ENCODE data around the gene SLC25A25.
"Not testable (repeated sequence)": the region's sequence is repeated elsewhere in the genome, so short reads cannot be mapped to it uniquely, and the experiment has no call there.

SLC25A25 gene

GRCh38 chr9:128067645-128068385, at the start of gene SLC25A25:
TSS of gene SLC25A25 (plus strand) at chr9:128068232. CDS start at chr9:128068320, 88 bp downstream.
- peak; percentile 100 for DNase-seq (ENCODE audit: low spot score)

GRCh38 chr9:128020692-128021091, 47.3 kb upstream of the SLC25A25 start:
- DNase-seq (ENCODE audit: low spot score), result no peak

DNA sequence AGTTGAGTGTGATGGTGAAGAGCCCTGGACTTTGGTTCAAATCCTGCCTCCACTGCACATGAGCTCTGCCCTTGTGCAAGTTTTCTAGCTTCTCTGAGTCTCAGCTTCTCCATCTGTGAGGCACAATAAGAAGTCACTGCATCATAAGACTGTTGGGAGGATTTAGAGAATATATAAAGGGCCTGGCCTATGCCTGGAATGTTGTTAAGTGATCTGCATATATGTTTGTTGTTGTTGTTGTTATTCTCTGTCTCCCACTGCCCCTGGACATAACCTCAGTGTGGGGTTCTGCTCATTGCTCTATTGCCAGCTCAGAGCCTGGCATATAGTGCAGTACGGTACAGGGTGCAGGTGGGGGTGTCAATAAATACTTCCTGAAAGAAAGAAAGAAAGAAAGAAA, 46.9 kb upstream of the SLC25A25 start:
- DNase-seq (ENCODE audit: low spot score), result no peak

GRCh38 chr9:128022886-128023285, 45.1 kb upstream of the SLC25A25 start:
- no peak for DNase-seq (ENCODE audit: low spot score)

DNA sequence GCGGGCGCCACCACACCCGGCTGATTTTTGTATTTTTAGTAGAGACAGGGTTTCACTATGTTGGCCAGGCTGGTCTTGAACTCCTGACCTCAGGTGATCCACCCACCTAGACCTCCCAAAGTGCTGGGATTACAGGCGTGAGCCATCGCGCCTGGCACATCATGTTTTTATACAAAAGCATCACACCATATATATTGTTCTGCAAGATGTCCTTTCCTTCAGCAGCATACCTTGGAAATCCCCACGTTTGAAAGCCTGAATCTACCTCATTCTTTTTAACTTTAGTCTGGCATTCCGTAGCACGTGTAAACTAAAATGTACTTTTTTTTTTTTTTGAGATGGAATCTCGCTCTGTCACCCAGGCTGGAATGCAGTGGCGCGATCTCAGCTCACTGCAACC, 44.4 kb upstream of the SLC25A25 start:
- not testable (repeated sequence) for DNase-seq (ENCODE audit: low spot score)

DNA sequence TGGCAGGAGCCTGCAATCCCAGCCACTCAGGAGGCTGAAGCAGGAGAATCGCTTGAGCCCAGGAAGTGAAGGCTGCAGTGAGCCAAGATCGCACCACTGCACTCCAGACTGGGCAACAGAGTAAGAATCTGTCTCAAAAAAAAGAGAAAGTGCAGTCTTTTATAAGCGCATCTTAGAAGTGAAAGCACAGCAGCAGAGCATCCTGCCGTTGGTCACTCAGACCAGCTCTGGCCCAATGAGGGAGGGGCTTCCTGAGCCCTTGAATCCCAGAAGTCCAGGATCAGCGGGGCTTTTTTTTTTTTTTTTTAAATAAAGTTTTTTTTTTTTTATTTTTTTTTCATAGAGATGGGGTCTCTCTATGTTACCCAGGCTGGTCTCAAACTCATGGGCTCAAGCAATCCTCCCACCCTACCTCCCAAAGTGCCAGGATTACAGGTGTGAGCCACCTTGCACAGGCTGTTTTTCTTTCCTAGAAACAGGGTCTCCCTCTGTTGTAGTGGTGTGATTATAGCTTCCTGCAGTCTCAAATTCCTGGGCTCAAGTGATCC, 43.2 kb upstream of the SLC25A25 start:
- no peak for DNase-seq (ENCODE audit: low spot score)

DNA sequence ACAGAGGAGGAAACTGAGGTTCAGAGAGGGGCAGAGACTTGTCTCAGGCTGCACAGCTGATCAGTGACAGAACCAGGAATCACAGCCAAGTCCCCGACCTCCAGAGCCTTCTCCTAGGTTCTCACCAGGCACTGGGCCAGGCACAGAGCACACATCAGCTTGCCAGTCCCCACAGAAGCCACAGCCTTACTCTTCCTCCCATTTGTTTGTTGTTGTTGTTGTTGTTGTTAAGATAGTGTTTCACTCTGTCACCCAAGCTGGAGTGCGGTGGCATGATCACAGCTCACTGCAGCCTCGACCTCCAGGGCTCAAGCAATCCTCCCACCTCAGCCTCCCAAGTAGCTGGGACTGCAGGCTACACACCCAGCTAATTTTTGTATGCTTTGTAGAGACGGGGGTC, 42.3 kb upstream of the SLC25A25 start:
- DNase-seq (ENCODE audit: low spot score), result peak; percentile 40

DNA sequence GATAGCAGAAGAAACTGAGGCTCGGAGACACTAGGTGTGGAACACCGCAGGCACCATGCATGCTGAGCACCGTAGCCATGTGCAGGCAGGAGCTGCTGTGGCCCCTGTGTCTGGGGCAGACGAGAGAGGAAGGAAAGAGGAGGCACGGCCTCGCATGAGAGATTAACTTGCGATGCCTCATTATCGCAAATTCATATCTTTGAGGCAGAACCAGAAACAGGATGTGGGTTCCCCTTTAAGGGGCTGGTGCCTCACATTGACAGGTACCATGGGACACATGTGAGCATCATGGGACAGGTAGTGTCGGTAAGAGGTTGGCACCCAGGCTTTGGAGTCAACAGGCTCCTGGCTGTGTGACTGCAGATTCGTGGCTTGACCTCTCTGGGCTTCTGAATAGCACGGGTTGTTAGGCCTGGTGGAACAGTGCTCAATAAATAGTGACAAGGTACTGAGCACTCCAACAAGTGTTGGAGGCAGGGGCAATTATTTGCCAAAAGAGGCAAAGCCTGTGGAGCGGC, 41.7 kb upstream of the SLC25A25 start:
- DNase-seq (ENCODE audit: low spot score), result peak; percentile 95

GRCh38 chr9:128026773-128027541, 41.1 kb upstream of the SLC25A25 start:
- peak; percentile 65 for DNase-seq (ENCODE audit: low spot score)

- no peak for DNase-seq (ENCODE audit: low spot score)
Measured at GRCh38 chr9:128027705-128028104, 40.3 kb upstream of the SLC25A25 start.

- peak; percentile 26 for DNase-seq (ENCODE audit: low spot score)
Measured at GRCh38 chr9:128033609-128034008, 34.4 kb upstream of the SLC25A25 start.

DNA sequence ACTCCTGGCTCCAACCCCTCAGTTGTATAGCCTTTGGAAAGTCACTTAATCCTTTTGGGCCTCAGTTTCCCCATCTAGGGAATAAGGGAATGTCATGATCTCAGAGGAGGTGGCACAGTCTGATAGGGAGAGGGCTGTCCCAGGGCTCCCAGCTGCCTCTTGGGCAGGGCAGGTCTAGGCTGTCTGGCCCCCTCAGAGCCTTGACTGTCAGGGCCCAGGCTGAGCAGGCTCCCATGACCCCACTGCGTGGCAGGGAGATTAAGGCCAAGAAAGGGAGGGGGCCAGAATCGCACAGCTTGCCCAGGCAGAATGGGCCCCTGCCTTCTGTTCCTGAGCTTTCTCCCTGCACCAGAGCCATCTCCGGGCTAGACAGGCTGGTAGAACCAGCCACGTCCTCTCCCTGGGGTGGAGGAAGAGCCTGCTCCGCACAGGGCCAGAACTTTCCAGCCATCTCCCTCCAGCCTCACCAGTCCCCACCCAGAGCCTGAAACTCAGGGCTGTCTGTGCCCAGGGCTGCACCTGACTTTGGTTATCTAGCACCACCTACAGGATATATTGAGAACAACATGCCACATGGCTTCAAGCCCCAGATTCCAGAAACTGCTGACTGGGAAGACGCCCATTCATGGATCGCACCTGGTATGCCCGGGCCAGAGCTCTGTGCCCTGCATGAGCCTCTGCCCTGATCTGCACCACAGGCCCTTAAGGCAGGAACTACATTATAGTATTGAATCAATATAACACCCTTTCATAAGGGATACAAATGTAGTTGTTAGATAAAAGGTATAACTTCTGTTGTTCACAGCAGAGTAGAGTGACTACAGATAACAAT, 33.0 kb upstream of the SLC25A25 start:
- DNase-seq (ENCODE audit: low spot score), result peak; percentile 82

DNA sequence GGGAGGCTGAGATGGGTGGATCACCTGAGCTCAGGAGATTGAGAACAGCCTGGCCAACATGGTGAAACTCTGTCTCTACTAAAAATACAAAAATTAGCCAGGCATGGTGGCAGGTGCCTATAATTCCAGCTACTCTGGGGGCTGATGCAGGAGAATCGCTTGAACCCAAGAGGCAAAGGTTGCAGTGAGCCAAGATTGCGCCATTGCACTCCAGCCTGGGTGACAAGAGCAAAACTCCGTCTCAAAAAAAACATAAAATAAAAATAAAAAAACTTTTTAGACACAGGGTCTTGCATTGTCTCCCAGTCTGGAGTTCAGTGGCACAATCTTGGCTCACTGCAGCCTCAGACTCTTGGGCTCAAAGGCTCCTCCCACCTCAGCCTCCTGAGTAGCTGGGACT, 31.5 kb upstream of the SLC25A25 start:
- DNase-seq (ENCODE audit: low spot score), result not testable (repeated sequence)

- not testable (repeated sequence) for DNase-seq (ENCODE audit: low spot score)
Measured at GRCh38 chr9:128040783-128041182, 27.2 kb upstream of the SLC25A25 start.

GRCh38 chr9:128042043-128042442, 26.0 kb upstream of the SLC25A25 start:
- DNase-seq (ENCODE audit: low spot score), result no peak

DNA sequence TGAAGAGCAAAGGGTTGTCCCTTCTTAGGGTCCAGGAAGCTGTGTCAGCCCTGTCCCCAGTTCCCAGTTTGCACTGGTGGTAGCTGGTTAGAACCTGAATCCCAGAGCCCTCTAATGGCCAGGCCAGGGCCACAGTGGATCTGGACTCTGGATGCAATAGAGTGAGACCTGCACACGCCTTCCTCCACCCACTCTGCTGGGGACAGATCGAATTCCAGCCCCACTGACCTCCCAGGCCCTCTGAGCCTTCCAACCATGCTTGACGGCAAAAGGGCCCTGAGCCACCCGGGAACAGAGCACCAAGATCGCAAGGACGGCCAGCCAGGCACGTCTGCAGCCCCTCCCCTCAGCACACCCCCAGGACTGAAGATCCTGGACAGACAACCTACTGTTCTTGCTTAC, 24.6 kb upstream of the SLC25A25 start:
- no peak for DNase-seq (ENCODE audit: low spot score)

DNA sequence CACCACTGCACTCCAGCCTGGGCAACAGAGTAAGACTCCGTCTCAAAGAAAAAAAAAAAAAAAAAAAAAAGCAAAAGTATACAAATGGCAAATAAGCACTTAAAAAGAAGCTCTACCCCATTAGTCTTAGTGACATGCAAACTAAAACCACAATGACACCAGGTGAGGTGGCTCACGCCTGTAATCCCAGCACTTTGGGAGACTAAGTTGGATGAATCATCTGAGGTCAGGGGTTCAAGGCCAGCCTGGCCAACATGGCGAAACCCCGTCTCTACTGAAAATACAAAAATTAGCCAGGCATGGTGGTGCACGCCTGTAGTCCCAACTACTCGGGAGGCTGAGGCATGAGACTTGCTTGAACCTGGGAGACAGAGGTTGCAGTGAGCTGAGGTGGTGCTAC, 22.6 kb upstream of the SLC25A25 start:
- not testable (repeated sequence) for DNase-seq (ENCODE audit: low spot score)

DNA sequence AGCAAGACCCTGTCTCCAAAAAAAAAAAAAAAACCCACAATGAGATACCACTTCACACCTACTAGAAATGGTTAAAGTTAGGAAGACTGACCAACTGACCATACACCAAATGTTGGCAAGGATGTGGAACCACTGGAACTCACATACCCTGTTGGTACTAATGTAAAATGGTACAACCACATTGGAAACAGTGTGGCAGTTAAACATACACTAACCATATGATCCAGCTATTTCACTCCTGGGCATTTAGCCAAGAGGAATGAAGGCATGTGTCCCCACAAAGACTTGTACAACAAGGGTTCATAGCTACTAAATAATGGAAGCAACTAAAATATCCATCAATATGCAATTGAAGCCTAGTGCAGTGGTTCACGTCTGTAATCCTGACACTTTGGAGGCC, 22.2 kb upstream of the SLC25A25 start:
- no peak for DNase-seq (ENCODE audit: low spot score)

GRCh38 chr9:128047231-128047630, 20.8 kb upstream of the SLC25A25 start:
- no peak for DNase-seq (ENCODE audit: low spot score)

- DNase-seq (ENCODE audit: low spot score), result no peak
Measured at GRCh38 chr9:128048663-128049062, 19.4 kb upstream of the SLC25A25 start.

DNA sequence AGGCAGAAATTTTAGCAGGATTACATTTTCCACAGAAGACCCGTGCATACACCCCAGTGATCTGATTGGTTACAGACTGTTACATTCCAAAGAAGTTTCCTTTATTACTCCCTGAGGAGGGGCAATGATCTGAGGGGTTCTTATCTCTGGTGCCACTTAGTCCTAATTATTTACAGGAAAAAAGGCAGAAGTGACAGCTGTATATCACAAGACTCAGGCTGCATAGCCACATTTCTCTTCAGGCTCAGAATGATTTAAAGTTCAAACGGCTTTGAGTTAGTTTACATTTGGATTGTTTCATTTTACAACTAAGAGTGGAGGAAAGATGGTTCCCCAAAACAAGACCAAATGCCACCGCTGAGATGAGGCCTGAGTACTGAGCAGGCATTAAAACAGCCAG, 18.2 kb upstream of the SLC25A25 start:
- no peak for DNase-seq (ENCODE audit: low spot score)

All from CD4-positive, alpha-beta T cell treated with Interleukin-6 at 100 ng/mL for 8 hours (primary cell).